Neural crest cell (in vitro differentiated cells): ENCODE measurements around the gene ZNF276. TPM values are rescaled to one million over a fixed set of nuclear protein-coding genes. Genes with fewer than 3 reads are reported as not detected.
"Not testable (repeated sequence)": the region's sequence is repeated elsewhere in the genome, so short reads cannot be mapped to it uniquely, and the experiment has no call there.

Experiments
- DNase-seq: peaks from one replicate; pipeline ENCODE4 v3.0.0; 2021; ENCODE audit warnings: low read depth, mixed read lengths, low spot score
- H3K27ac Mint-ChIP-seq: one replicate; pipeline ENCODE4 v1.8.0; 2021; ENCODE audit warnings: mild to moderate bottlenecking, mixed read lengths; ENCODE audit not compliant: unreplicated experiment
- H3K27me3 Mint-ChIP-seq: 2 replicates; pipeline ENCODE4 v1.8.0; 2021; ENCODE audit warnings: low read depth, mild to moderate bottlenecking, mixed read lengths
- H3K36me3 Mint-ChIP-seq: 2 replicates; pipeline ENCODE4 v1.8.0; 2021; ENCODE audit warnings: low read depth, mild to moderate bottlenecking, mixed read lengths
- H3K4me1 Mint-ChIP-seq: 2 replicates; pipeline ENCODE4 v1.8.0; 2021; ENCODE audit warnings: mixed read lengths
- H3K4me3 Mint-ChIP-seq: one replicate; pipeline ENCODE4 v1.8.0; 2021; ENCODE audit warnings: mild to moderate bottlenecking, mixed read lengths
- H3K9me3 Mint-ChIP-seq: 2 replicates; pipeline ENCODE4 v1.8.0; 2021; ENCODE audit warnings: mixed read lengths
- long read RNA-seq: library from polyadenylated mRNA; unstranded; transcript quantifications from one replicate; pipeline ENCODE4 v2.0.0, GENCODE V29; 2020
- total RNA-seq: library from RNA; stranded (reverse); gene quantifications from 2 replicates; pipeline ENCODE4 v1.2.1, GENCODE V29; 2021
- TF ChIP-seq, protein P1 (sequence below): fragments of 200-600 bp; sonication (generic); conservative IDR thresholded peaks from 2 replicates; pipeline ENCODE4 v1.5.0; 2021; ENCODE audit warnings: antibody characterized with exemption, mild to moderate bottlenecking

Gene ZNF276
- total RNA-seq = 31.6 and 32.9 TPM in 2 replicates
- long read RNA-seq, partial matches to known transcripts = 3 of 10 reads
- long read RNA-seq, other reads (novel, unspliced or antisense) = 7 of 10 reads

DNA sequence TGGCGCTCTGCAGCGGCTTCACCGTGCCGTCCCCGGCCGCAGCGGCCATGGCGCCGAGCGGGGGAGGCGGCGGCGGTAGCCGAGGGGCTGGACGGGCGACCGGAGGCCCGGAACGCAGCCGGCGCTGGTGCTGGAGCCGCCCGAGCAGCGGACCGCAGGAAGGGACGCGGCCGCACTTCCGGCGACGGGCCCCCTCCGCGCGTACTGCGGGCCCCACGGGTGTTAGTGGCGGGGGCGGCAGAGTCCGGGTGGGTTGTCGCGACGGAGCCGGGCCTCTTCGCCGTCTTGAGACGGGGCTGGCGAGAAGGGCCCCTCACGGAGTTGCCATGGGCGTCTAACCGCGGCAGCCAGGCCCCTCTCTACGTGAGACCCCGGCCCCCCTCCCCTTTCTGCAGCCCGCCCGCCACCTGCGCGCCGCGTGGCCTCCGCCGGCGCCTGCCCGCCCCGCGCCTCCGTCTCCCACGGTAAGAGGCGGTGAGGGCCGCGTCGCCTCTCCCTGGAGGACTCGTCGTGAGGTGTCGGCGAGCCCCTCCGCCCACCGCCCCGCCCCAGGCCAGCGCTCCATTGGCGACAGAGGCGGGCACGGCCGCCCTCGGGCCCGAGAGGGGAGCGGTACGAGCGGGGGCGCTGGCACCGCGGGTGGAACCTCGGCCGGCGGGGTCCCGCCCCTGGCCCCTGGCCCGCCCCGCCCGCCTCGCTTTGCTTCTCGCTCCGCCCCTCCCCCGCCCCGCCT lies at the start of gene ZNF276, which contains the start of gene VPS9D1:
Gene ZNF276 (plus strand): TSS at position 725 of the 733 bp plus-strand sequence. CDS start 104 bp downstream, outside the sequence.
Gene VPS9D1 (minus strand): TSS at position 86 of the 733 bp plus-strand sequence. CDS start 37 bp downstream, at position 49.
- Mint-ChIP-seq H3K4me1 (peaks cover 32% of the 10 kb centered on the region), H3K36me3 (peaks cover 4% of the 10 kb centered on the region), H3K27me3 (peaks cover 4% of the 10 kb centered on the region), H3K4me3 (peak within 1 kb of the TSS; percentile 83), H3K9me3 (no peaks in the 10 kb centered on the region), H3K27ac (peak within 1 kb of the TSS; percentile 43)
- peak; percentile 68 for DNase-seq
- TF ChIP-seq, protein P1, sequence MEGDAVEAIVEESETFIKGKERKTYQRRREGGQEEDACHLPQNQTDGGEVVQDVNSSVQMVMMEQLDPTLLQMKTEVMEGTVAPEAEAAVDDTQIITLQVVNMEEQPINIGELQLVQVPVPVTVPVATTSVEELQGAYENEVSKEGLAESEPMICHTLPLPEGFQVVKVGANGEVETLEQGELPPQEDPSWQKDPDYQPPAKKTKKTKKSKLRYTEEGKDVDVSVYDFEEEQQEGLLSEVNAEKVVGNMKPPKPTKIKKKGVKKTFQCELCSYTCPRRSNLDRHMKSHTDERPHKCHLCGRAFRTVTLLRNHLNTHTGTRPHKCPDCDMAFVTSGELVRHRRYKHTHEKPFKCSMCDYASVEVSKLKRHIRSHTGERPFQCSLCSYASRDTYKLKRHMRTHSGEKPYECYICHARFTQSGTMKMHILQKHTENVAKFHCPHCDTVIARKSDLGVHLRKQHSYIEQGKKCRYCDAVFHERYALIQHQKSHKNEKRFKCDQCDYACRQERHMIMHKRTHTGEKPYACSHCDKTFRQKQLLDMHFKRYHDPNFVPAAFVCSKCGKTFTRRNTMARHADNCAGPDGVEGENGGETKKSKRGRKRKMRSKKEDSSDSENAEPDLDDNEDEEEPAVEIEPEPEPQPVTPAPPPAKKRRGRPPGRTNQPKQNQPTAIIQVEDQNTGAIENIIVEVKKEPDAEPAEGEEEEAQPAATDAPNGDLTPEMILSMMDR = no peak

DNA sequence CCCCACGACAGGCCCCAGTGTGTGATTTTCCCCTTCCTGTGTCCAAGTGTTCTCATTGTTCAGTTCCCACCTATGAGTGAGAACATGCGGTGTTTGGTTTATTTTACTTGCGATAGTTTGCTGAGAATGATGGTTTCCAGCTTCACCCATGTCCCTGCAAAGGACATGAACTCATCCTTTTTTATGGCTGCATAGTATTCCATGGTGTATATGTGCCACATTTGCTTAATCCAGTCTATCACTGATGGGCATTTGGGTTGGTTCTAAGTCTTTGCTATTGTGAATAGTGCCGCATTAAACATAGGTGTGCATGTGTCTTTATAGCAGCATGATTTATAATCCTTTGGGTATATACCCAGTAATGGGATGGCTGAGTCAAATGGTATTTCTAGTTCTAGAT lies 49.8 kb upstream of the ZNF276 start:
- not testable (repeated sequence) for H3K27me3 Mint-ChIP-seq, H3K27ac Mint-ChIP-seq, H3K4me3 Mint-ChIP-seq, H3K9me3 Mint-ChIP-seq, H3K4me1 Mint-ChIP-seq, DNase-seq
- peaks cover 25% of the 10 kb centered on the region for H3K36me3 Mint-ChIP-seq

DNA sequence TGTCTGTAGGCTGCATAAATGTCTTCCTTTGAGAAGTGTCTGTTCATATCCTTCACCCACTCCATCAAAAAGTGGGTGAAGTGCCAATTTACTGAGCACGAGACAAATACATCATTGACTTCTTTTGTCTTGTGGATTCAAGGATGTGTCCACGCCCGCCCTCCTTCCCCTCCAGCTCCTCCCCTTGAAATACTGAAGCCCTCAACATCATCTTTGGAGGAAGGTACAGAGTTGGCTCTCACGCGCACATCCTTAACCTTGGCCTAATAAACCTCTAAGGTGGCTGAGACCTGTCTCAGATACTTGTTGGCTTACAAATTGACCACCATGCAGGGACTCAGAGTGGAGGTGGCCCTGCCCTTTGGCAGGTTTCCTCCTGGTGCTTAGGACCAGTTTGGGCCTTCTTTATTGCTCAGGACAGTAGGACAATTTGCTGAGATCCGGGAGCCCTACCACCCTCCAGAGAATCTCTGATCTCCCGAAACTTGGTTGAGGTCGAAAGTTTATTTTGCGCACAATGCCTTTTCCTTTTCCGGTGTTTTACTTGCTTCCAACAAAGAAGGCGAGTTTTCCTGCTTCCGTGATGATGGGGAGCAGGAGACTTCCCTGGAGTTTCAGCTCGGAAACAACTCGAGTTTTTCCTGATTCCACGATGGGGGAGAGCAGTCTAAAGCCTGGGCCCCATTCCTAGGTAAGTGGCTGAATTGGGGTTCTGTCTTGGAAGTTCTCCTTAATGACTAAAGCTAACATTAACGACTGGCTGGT lies 49.0 kb upstream of the ZNF276 start:
- Mint-ChIP-seq H3K4me3 (peak overlapping the region; percentile 23), H3K9me3 (peaks cover 3% of the 10 kb centered on the region), H3K27me3 (no peaks in the 10 kb centered on the region), H3K4me1 (peaks cover 4% of the 10 kb centered on the region), H3K27ac (no peak overlapping the region), H3K36me3 (peaks cover 20% of the 10 kb centered on the region)
- DNase-seq = no peak
- TF ChIP-seq, protein P1 = no peak

GRCh38 chr16:89678258-89678657 lies 43.1 kb upstream of the ZNF276 start:
- DNase-seq = no peak
- Mint-ChIP-seq H3K9me3 (peaks cover 10% of the 10 kb centered on the region), H3K27me3 (no peaks in the 10 kb centered on the region), H3K4me1 (no peaks in the 10 kb centered on the region), H3K4me3 (no peak overlapping the region), H3K36me3 (peaks cover 31% of the 10 kb centered on the region), H3K27ac (no peak overlapping the region)
- TF ChIP-seq, protein P1 = no peak

GRCh38 chr16:89685916-89686315 lies 35.4 kb upstream of the ZNF276 start:
- H3K27me3 Mint-ChIP-seq = peaks cover 3% of the 10 kb centered on the region
- peaks cover 47% of the 10 kb centered on the region for H3K36me3 Mint-ChIP-seq
- TF ChIP-seq, protein P1 = no peak
- peak overlapping the region; percentile 83 for H3K4me3 Mint-ChIP-seq
- H3K9me3 Mint-ChIP-seq = peaks cover 13% of the 10 kb centered on the region
- H3K4me1 Mint-ChIP-seq = peaks cover 11% of the 10 kb centered on the region
- no peak overlapping the region for H3K27ac Mint-ChIP-seq
- no peak for DNase-seq
